Lung (tissue), 12 donors: Measurements from ENCODE around the gene C11orf21. TPM values are rescaled to one million over a fixed set of nuclear protein-coding genes. Genes with fewer than 3 reads are reported as not detected.

Source experiments
- ATAC-seq: fragments of 200-7000 bp; cut with Tn5 transposase; one replicate; pipeline ENCODE4 v1.9.1; 2020; ENCODE audit warnings: moderate number of reproducible peaks; ENCODE audit not compliant: insufficient read depth, low FRiP score
- DNase-seq, 3 donors: peaks; one replicate each; pipeline ENCODE4 v3.0.0-alpha.2; 2013 to 2017
- H3K27ac ChIP-seq, 2 donors: one replicate each; pipeline ENCODE4 v1.5.1; 2013; ENCODE audit warnings: mild to moderate bottlenecking in 2 of 2, moderate library complexity in 2 of 2, control low read depth in 1 of 2, inconsistent platforms in 1 of 2, low read depth in 1 of 2, low read length in 1 of 2
- H3K27me3 ChIP-seq, 3 donors: one replicate each; pipeline ENCODE4 v1.5.1; 2013; ENCODE audit warnings: low read length in 2 of 3; ENCODE audit not compliant: control insufficient read depth in 3 of 3, insufficient read depth in 3 of 3
- H3K36me3 ChIP-seq, 4 donors: one replicate each; pipeline ENCODE4 v1.5.1; 2013; ENCODE audit warnings: low read length in 4 of 4, mild to moderate bottlenecking in 1 of 4, moderate library complexity in 1 of 4; ENCODE audit not compliant: control insufficient read depth in 4 of 4, insufficient read depth in 4 of 4
- H3K4me1 ChIP-seq, 5 donors: one replicate each; pipeline ENCODE4 v1.5.1; 2013; ENCODE audit warnings: low read length in 5 of 5, mild to moderate bottlenecking in 2 of 5, moderate library complexity in 1 of 5; ENCODE audit not compliant: control insufficient read depth in 5 of 5, insufficient read depth in 5 of 5
- H3K4me3 ChIP-seq: one replicate; pipeline ENCODE4 v1.5.1; 2013; ENCODE audit warnings: mild to moderate bottlenecking, control low read depth, moderate library complexity
- H3K9ac ChIP-seq, 2 donors: one replicate each; pipeline ENCODE4 v1.5.1; 2013; ENCODE audit warnings: low read length in 2 of 2, control low read depth in 1 of 2; ENCODE audit not compliant: insufficient read depth in 1 of 2
- H3K9me3 ChIP-seq, 4 donors: one replicate each; pipeline ENCODE4 v1.5.1; 2013; ENCODE audit warnings: low read length in 3 of 4, mild to moderate bottlenecking in 1 of 4, moderate library complexity in 1 of 4; ENCODE audit not compliant: control insufficient read depth in 4 of 4, insufficient read depth in 3 of 4
- CTCF ChIP-seq: IDR thresholded peaks from 2 replicates; pipeline ENCODE4 v1.5.1; 2012; ENCODE audit warnings: mild to moderate bottlenecking; ENCODE audit errors: control extremely low read depth, extremely low read depth
- WGBS, 2 donors: extraction: QIAGEN DNeasy Blood & Tissue Kit; methylation state at CpG; one replicate each; pipeline ENCODE4 v1.1.7; 2013; 5-methylcytosine and 5-hydroxymethylcytosine counted together
- polyA plus RNA-seq, 2 donors: library from polyadenylated mRNA; stranded (reverse); fragments of 200-250 nt; gene quantifications; one replicate each; pipeline ENCODE4 v1.2.1, GENCODE V29; 2013
- total RNA-seq, 2 donors: library from RNA; depleted of rRNA in 1 of 2; stranded (reverse); fragments of >200 nt in 1 of 2; gene quantifications; one replicate each; pipeline ENCODE4 v1.2.1, GENCODE V29; 2014 to 2021
- donor health status: control.
- donor health status: control.
- donor health status: Bipolar disorder and iron deficiency.
- donor health status: healthy.
- donor health status: DM: yes; HTN: yes; CAD: no.

Gene C11orf21
- total and polyA plus RNA-seq, 4 donors: 3.4 to 6.0 (median 4.8) TPM

- no peak for ATAC-seq
- 90 to 95% methylated on average over 7 of the region's 7 CpGs for WGBS, 2 donors
- H3K9ac ChIP-seq: no peak overlapping the region
Measured at GRCh38 chr11:2314136-2314524, 12.4 kb upstream of the C11orf21 start.

GRCh38 chr11:2313051-2313951 is 11.6 kb upstream of the C11orf21 start:
- ATAC-seq: no peak
- Histone ChIP-seq H3K4me3 (no peak overlapping the region), H3K9ac (no peak overlapping the region), H3K36me3 (no peaks in the 10 kb centered on the region), H3K9me3 (peaks cover 0 to 5% (median 2%) of the 10 kb centered on the region in 4 donors), H3K27ac (no peak overlapping the region), H3K27me3 (no peaks in the 10 kb centered on the region), H3K4me1 (peaks cover 8 to 36% (median 15%) of the 10 kb centered on the region in 5 donors)
- no peak for DNase-seq
- no peak for TF ChIP-seq CTCF
- 90% methylated on average over 34 of the region's 34 CpGs for WGBS, 2 donors

More at GRCh38 chr11:2314136-2314524, 12.4 kb upstream of the C11orf21 start:
- H3K4me3 ChIP-seq: no peak overlapping the region
- peaks cover 8 to 36% (median 15%) of the 10 kb centered on the region in 5 donors for H3K4me1 ChIP-seq
- peak overlapping the region; percentile 70 to 83 for H3K27ac ChIP-seq
- no peaks in the 10 kb centered on the region for H3K36me3 ChIP-seq
- no peak for TF ChIP-seq CTCF
- no peak for DNase-seq
- H3K27me3 ChIP-seq: no peaks in the 10 kb centered on the region
- peaks cover 0 to 5% (median 2%) of the 10 kb centered on the region in 4 donors for H3K9me3 ChIP-seq

- ATAC-seq: no peak
Measured at GRCh38 chr11:2312232-2313042, 10.7 kb upstream of the C11orf21 start.

More at GRCh38 chr11:2312232-2313042, 10.7 kb upstream of the C11orf21 start:
- 82 to 87% methylated on average over 22 of the region's 22 CpGs for WGBS, 2 donors
- Histone ChIP-seq H3K9ac (no peak overlapping the region), H3K27ac (peak overlapping the region in 1 of 2 donors; percentile 54), H3K36me3 (no peaks in the 10 kb centered on the region), H3K9me3 (peaks cover 0 to 2% (median 0%) of the 10 kb centered on the region in 4 donors), H3K4me1 (peaks cover 8 to 42% (median 19%) of the 10 kb centered on the region in 5 donors), H3K27me3 (no peaks in the 10 kb centered on the region), H3K4me3 (no peak overlapping the region)
- no peak for TF ChIP-seq CTCF
- DNase-seq: no peak
